Cardiac fibroblast (primary cell): ENCODE data around the gene GPR61.

Experiments
- DNase-seq, 2 donors: peaks; one replicate each; pipeline versions ENCODE4 v3.0.0 to v3.0.0-alpha.2; 2010; ENCODE audit warnings: low read depth in 2 of 2
- H3K4me3 ChIP-seq, 2 donors: replicated peaks in 1 of 2; 1 replicate in 1 of 2; 2 replicates in 1 of 2; pipeline ENCODE4 v1.5.1; 2011; ENCODE audit warnings: low read depth in 2 of 2, low read length in 2 of 2, mild to moderate bottlenecking in 2 of 2, moderate library complexity in 1 of 2
- TF ChIP-seq, protein P1 (sequence below): IDR thresholded peaks from one replicate; pipeline ENCODE4 v1.5.1; 2011; ENCODE audit warnings: low read depth, mild to moderate bottlenecking, low read length, inconsistent platforms

The GPR61 gene

DNA sequence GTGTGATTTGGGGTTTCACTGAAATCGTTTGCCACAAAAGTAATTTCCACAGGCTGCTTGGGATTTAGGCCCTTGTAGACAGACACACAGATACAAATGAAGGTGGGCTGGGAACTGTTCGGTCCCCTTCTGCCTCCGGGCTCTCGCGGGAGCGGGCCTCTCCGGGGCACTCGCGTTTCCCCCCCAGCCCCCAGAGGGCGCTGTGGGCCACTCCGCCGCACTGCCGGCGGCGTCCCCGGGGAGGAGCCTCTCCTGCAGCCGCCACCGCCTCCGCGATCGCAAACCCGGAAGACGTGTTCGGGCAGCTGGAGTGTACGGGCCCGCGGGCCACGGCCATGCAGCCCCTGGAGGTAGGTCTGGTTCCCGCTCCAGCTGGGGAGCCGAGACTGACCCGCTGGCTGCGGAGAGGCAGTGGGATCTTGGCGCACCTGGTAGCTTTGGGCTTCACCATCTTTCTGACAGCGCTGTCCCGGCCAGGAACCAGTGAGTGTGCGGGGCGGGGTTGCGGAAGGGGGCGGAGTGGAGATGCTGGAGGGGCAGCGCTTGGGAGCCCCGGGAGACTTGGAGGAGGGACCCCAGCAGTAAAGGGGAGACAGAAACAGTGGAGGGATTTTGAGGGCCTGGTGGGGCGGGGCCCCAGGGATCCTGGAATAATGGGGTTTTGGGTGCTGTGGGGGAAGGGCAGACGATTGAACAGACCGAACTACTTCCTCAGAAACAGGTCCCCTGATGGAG lies 45.7 kb upstream of the GPR61 start, which contains the start of gene CYB561D1:
Gene CYB561D1 (plus strand): TSS at position 290 of the 735 bp plus-strand sequence. CDS start 46 bp downstream, at position 336.
- H3K4me3 ChIP-seq: peak within 1 kb of the TSS; percentile 81 to 94
- TF ChIP-seq, protein P1, sequence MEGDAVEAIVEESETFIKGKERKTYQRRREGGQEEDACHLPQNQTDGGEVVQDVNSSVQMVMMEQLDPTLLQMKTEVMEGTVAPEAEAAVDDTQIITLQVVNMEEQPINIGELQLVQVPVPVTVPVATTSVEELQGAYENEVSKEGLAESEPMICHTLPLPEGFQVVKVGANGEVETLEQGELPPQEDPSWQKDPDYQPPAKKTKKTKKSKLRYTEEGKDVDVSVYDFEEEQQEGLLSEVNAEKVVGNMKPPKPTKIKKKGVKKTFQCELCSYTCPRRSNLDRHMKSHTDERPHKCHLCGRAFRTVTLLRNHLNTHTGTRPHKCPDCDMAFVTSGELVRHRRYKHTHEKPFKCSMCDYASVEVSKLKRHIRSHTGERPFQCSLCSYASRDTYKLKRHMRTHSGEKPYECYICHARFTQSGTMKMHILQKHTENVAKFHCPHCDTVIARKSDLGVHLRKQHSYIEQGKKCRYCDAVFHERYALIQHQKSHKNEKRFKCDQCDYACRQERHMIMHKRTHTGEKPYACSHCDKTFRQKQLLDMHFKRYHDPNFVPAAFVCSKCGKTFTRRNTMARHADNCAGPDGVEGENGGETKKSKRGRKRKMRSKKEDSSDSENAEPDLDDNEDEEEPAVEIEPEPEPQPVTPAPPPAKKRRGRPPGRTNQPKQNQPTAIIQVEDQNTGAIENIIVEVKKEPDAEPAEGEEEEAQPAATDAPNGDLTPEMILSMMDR: peak; percentile 66
- peak; percentile 84 to 87 for DNase-seq

DNA sequence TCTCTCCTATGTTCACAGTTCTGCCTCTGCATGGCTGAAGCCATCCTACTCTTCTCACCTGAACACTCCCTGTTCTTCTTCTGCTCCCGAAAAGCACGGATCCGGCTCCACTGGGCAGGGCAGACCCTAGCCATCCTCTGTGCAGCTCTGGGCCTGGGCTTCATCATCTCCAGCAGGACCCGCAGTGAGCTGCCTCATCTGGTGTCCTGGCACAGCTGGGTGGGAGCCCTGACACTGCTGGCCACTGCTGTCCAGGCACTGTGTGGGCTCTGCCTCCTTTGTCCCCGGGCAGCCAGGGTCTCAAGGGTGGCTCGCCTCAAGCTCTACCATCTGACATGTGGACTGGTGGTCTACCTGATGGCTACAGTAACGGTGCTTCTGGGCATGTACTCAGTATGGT lies 43.9 kb upstream of the GPR61 start:
- no peak for DNase-seq
- TF ChIP-seq, protein P1: no peak
- no peak overlapping the region for H3K4me3 ChIP-seq

DNA sequence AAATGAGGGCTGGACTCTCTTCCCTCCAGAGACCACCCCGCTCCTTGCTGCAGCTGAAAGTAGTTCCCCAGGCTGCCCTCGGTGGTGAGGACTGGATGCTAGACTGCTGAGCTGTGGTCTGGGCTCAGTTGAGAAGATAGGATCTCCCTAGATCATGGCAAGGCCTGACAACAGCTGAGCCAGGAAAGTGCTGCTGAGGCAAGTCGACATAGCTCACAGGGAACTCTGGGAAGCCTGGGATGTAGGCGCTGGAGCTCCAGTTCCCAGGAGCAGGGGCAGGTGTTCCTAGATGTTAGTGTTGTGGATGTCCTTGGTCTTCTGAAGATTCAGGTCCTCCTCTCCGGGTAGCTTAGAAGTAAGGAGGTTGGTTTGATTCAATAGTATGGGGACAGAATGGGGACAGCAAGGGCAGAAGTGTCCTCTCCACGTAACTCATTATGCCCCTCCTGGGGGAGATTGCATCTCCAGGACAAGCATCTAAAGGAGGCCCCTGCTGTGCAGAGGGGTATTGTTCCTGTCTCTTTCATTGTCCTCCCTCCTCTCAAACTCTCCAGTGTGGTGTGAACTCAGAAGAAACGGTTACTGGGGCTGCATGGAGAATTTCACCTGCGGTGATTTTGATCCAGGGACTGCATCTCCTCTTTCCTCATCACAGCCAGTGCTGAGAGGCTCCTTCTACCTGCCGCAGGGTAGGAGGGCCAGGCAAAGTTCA lies 42.1 kb upstream of the GPR61 start:
- no peak for DNase-seq
- H3K4me3 ChIP-seq: no peak overlapping the region
- TF ChIP-seq, protein P1: no peak

DNA sequence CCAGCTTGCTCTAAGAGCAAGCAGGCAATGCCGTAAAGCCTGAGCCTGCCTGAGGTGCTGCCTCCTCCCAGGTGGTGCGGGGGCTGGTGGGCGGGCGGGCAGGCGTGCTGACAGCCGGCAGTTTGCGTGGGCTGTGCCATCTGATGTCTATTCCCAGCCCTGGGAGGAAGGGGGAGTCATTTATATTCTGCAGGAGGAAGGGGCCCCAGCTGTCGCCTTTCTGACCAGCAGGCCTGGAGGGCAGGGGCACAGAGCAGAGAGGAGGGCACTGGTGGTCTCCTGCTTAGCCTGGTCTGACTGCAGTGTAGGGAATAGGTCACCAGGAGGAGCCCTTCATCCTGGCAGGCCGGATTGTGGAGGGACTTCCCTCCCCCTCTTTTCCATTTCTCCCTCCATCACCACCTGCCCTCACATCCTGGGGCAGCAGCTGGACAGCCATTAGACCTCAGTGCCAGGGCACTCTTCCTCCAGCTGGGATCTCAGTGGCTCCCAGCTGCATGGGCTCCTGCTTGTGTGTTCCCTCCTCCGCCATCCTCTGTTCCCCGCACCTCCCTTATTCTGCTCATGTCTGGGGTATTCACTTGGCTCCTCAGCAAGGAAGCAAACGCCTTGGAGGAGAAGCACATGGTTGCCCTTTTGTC lies 41.4 kb upstream of the GPR61 start:
- TF ChIP-seq, protein P1: peak; percentile 77
- H3K4me3 ChIP-seq: no peak overlapping the region
- DNase-seq: peak; percentile 36 to 45

DNA sequence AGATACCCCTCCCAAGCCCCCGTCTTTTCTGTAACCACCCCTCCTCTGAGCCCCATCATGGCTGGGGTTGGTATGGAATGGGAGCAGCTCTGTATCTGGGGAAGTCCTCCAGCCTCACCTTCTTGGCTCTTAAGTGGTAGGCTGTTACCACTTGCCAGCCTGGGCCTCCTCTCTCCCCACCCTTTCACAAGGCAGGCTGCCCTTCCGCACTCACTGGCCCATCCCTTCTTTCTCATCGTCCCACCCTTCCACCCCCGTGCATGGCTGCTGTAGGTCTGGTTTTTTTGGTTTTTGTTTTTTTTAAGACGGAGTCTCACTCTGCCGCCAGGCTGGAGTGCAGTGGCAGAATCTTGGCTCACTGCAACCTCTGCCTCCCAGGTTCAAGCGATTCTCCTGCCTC lies 40.6 kb upstream of the GPR61 start:
- TF ChIP-seq, protein P1: no peak
- DNase-seq: no peak
- no peak overlapping the region for H3K4me3 ChIP-seq

DNA sequence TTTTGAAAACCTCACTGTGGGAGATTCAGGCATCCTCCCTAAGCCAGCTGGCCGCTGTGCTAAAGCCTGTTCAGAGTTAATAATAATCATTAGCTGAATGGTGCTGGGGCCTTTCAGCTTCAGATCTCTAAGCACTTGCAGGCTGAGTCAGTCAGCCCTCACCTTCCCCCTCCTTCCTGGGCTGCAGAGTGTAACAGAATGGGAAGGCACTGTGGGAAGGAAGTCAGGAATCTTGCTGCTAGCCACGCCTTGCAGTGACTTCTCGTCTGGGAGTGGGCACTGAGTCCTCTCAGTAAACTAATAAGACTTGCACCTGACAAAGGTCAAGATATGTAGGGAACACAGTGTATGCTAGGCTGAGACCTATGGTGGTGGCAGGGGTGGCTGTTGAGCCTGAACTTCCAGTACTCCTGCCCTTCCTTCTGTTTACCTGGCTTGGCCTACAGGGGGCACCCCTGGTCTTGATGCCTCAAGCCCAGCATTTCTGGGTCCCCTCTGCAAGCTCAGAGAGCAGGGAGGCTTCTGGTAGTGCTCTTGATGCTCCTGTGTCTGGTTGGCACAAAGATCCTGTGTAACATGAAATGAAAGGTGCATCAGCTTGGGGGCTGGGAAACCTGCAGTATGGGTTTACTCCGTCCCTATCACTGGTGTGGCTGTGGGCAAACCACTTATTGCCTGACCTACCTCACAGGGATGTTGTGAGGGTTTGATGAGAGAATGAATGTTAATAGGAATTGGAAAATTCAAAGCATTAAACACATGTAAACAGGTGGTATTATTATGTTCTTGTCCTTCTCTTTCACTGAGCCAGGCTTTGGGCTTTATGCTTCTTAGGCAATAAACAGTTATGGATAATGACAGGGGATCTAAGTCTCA lies 39.8 kb upstream of the GPR61 start:
- TF ChIP-seq, protein P1: peak; percentile 61
- DNase-seq: peak; percentile 46 to 50
- no peak overlapping the region for H3K4me3 ChIP-seq
